ENCODE measurements around the gene DRC3.

The DRC3 gene

DNA sequence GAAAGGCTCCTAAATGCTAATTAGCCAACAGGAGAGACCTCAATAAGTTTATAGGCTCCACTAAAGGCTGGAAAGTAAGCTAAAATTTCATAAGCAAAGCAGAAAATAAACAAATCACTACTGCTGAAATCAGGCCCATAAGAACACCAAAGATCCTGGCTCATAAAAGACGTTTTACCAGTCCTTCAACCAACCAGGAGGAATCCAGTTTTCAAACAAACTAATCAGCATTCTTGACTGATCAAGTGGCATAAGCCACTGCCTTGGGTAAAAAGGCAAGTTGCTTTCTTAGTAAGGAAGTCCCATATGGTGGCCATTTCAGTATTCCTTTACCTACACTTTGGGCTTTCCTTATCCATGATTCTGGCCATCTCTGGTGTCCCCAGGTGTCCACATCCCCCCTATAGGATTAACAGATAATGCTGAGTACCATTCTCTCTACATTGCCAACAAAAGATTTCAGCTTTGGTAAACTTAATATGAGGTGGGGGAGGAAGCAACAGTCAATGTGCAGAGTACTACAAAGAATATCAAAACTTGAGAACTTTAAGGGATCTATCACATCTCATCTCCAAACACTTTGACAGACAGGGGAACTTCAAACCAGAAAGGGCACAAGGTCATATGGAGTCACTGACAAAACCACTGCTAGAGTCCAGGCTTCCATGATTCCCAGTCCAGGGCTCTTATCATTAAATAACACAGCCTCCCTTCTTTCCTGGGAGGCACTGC, 1.8 kb upstream of the DRC3 start:
- FAIRE-seq = no peak

DNA sequence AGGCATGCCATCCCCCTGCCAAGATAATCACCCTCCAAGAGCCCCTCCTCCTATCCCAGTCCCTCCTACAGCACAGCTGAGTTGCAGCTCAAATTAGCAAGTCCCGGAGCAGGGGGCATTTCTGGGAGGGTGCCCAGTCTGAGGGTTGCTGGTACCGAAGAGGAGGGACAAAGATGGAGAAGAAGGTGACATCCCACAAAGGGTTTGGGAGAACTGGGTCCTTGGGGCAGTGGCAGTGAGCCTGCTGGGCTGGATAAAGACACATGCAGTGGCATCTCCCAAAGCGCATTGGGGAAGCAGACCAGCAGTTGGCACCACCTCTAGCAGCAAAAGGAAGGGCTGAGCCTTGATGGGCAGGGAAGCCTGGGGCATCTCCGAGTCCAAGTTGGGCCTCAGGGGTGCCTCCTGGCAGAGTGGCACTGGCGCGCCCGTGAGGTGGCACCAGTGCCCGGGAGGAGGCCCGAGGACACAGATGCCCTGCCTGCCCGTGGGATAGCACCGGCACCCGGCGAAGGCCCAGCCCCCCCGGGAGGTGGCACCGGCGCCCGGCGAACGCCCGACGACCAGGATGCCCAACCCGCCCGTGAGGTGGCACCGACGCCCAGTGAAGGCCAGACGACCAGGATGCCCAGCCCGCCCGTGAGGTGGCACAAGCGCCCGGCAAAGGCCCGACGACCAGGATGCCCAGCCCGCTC, 1.1 kb upstream of the DRC3 start:
- no peak for FAIRE-seq

DNA sequence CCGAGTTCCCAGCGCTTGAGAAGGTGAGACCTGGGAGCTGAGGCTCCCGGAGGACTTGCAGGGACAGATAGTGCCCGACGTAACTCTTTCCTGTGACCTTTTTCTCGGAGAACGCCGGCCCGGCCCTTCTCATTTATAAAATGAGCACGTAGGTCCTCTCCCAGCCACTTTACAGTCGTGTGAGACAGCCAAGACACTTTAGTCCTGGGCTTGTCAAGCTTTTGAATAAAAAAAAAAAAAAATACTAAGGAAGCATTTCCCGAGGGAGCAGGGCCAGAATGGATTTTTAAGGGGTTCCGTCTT, 241 bp downstream of the DRC3 start:
- no peak for FAIRE-seq

DNA sequence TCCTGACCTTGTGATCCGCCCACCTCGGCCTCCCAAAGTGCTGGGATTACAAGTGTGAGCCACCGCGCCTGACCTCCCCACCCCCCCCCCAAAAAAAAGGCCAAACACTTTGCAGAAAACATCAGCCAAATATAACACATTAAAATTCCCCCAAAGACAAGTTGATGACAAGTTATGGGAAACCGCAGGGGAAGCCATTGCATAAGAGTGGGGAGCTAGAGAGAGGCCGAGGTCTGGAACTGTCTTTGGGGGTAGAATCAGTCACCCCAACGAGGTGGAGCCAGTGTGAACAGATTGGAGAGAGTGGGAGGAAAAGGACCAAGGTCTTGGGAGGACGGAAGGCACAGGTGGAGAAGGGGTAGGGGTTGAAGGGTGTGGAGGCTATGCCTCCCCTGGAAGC, 2.8 kb downstream of the DRC3 start:
- FAIRE-seq = no peak

DNA sequence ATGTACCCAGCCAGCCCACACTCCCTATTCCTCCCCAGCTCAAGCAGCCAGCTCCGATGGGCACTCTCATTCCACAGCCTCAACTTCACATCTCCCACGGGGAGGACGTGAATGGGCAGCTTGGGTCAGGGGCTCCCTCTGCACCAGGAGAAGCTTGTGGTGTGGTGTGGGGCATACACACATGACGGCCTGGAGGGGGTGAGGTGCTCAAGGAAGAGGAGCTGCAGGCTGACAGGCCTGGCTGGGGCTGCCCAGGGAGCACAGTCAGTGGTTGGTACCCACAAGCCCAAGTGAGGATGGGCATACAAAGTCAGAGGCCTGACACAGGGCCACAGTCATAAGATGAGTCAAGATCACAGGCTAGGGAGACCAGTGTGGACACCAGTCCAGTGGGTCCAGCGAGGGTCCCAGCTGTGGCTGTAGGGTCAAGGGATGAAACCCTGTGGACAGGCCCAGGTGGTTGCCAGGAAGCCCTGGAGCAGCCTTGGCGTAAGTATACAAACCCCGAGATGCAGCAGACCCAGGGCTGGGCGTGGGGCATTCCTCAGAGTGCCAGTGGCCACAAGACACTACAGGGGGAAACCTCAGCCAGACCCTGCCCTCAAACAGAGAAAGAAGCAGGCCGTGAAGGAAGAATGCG, 4.4 kb downstream of the DRC3 start:
- no peak for FAIRE-seq

DNA sequence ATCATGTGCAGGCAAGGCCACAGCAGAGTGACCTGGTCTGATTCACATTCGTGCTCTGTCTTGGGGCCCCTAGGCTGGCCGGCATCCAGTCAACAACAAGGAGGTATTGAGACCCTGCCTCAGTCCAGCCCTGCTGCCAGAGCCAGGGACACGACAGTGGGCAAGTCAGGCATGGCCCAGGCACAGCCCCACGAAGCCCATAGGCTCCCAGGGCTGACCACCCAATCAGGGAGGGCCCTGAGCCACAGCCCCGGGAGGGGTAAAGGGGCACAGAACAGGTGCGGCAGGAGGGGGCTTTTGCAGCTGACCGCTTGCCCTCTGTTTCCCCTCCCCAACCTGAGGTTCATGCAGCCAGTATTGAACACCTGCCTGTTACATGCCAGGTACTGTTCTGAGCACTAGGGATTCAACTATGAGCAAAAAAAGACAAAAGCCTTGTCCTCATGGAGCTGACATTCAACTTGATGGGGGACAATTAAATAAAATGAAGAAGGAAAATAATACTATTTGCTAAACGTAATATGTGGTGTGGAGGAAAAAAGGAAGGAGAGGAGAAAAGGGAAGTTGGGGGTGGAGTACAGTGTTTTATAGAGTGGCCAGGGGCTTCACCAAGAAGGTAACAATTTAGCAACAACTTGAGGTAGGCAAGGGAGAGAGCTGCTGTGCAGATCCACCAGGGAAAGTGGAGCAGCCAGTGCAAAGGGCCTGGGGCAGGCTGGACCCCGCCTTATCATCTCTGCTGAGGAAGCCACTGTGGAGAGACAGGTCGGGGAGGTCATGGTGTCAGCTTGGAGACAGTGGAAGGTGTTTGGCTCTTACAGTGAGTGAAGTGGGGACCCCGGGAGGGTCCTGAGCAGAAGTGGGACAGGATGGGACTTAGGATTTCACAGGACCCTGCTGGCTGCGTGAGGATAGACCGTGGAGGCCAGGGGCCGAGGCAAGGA, 6.1 kb downstream of the DRC3 start:
- no peak for FAIRE-seq

DNA sequence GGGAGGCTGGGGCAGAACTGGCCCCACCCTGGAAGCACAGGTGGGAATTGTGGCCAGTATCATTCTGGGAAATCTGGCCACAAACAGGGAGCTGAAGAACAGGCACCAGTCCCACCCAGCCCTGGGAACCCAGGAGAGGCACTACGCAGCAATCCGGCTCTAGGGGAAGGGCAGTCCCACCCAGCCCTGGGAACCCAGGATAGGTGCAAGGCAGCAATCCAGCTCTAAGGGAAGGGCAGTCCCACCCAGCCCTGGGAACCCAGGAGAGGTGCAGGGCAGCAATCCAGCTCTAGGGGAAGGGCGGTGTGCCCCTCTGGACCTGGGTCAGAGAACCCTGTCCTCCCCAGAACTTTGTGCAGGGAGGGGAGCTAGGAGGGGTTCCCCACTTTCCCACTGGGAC, 7.1 kb downstream of the DRC3 start:
- no peak for FAIRE-seq

DNA sequence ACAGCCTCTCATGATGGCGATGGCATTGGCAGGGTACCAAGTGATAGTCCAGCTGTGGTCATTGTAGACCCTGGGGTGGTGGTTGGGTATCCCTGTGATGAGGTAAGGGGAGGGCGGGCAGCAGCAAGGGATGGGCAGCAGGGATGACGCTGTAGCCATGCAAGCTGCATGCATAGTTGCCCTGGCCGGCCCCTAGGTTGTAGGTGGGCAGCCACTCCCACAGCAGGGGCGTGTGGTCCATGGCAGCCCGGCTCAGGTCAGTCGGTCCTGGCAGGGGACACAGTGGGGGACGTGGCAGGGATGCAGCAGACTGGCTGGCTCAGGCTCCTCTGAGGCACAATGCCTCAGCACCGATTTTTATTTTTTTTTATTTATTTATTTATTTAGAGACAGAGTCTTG, 8.7 kb downstream of the DRC3 start:
- no peak for FAIRE-seq

DNA sequence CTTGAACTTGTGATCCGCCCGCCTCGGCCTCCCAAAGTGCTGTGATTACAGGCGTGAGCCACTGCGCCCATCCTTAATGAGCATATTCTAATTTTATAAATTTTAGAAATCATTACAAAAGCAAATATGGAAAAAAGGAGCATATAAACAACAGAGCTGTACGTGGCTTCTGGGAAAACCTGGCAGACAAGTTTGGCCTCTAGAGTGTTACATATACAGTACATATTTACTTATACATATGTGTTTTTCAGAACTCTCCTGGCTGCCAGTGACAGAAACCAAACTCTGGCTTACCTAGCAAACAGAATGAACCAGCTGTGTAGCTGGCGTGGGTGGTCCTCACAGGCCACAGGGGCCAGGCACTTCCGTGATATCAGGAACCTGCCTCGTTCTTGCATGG, 10.1 kb downstream of the DRC3 start:
- no peak for FAIRE-seq

DNA sequence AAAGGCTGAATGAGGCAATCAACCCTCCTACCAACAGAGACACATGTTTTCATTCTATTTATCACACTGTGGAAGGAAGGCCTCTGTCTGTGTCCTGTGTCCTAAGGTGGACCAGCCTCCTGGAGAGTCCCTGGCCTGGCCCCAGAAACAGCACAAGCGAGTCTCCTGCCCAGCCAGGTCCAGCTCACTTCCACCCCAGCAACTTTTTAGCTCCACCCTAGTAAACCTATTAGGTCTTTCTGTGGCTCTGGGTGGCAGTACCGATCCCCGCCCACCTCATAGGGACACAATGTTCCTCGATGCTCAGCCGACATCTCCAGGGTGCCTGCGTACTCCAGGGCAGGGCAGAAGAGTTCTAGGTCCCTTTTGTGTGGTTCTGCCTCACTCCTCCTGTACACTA, 10.7 kb downstream of the DRC3 start:
- FAIRE-seq = no peak

DNA sequence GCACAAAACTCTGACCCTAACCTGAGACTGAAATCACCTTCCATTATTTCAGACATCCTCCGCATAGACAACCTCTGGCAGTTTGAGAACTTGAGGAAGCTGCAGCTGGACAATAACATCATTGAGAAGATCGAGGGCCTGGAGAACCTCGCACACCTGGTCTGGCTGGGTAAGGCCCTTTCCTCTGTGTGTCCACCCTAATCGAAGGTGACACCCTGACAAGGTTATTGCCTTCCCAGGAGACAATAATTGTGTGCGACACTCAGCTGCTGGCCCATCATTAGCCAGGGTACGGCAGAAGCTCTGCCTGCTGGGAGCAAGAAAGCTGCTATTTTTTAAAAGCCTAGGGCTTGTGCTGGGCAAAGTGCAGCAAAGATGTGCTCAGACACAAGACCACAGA, 11.1 kb downstream of the DRC3 start:
- no peak for FAIRE-seq

DNA sequence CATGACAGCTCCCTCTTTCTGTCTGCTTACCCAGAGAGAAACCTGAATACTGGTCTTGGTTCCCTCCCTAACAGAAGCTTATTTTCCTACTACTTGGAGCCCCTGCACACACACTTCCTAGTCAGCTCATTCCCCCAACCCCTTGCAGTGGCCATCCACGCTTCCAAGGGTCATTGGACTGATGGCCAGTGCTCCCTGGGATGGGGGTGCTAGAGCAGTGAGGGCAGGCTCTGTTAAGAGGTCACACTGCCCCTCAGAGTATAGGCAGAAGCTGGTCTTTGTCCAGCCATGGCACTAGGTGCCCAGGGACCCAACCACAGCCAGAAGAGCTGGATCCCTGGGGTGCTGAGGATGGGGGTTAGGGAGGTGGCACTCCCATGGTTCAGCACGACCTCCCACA, 12.5 kb downstream of the DRC3 start:
- FAIRE-seq = no peak

DNA sequence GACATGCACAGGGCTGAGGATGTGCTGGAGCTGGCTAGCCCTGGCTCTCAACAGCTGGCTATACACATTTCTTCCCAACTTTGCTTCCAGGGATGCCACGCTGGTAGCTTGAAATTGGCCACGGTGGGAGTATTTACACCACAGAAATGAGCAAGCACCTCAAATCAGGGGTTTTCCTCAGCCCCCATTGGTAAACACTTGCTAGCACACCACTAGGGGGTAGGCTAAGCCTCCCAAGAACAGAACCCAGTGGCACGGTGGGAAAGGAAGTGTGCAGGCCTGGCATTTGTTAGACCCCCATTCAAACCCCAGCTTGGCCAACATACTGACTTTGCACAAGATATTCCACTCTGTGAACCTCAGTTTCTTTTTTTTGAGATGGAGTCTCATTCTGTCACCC, 12.9 kb downstream of the DRC3 start:
- no peak for FAIRE-seq

DNA sequence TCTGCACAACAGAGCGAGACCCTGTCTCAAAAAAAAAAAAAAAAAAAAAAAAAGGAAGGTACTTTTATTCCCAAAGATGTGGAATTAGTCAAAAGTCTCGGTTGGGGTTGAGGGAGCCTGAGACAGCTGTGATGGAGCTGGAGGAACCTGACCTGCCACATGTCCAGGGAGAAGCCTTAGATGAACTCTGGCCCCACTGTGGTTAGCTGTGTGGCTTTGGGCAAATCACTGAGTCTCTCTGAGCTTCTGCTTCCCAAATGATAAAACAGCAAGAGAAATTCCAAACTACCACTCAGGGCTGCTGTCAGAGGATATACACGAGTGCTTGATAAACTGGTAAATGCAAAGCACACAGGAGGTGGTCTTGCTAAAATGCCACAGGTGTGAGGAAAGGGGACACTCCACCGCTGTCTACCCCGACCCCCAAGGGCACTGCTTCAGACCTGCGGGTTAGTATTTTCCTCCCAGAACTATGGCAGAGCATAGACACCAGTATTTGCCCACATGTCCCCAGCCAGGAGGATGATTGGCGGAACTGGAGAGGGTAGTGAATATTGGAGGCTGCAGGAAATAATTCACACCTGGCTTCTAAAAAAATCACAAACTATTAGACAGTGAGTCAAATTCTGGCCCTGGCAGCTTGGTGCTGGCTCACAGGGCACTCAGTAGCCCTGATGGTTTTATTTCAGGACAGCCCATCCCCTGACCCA, 14.7 kb downstream of the DRC3 start:
- no peak for FAIRE-seq

DNA sequence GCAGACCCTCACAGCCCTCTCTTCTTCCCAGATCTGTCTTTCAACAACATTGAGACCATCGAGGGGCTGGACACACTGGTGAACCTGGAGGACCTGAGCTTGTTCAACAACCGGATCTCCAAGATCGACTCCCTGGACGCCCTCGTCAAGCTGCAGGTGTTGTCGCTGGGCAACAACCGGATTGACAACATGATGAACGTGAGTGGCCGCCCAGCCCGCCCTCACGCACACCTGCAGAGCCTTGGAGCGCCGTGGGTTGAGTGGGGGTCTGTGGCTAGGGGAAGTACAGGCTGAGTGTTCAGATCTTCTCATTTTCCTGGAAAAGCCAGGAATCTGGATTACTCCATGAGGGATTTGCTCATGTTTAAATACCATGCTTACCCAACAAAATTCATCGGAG, 15.2 kb downstream of the DRC3 start:
- FAIRE-seq = no peak

DNA sequence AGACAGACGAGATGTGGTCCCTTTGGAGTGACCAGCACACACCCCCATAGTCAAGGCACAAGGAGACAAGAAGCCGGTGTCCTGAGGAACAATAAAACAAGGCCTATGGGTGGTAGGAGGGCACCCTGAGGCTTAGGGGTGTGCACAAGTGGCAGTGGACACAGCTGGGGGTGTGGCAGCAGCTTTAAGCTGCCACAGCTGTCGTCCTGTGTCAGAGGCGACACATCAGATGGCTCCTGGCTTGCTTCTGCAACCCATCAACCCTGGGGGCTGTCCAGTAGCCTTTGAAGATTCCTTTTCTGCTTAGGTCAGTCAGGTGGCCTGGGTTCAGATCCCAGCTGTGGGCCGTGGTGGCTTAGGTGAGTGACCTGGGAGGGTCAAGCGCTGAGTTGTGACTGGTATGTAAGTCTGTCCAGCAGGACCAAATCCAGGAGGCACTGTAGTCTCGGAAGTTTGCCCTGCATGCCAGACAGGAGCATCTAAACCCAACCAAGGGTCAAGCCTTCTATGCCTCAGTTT, 15.8 kb downstream of the DRC3 start:
- FAIRE-seq = no peak

DNA sequence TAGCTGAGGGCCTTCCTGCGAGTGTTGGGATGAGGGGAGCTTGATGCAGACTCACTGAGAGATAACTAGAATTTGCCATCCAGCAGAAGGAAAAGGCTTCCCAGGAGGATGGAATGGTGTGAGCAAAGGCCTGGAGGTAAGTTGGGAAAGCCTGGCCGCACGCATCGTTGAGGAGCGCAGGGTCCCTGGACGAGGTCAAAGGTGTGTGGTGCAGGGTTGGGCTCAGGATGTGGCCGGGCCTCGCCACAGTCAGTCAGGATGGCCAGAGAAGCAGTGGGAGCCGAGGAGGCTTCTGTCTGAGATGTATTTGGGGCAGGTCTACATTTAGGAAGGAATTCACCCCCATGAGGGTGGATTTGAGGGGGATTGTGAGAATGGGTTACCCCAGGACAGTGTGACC, 16.4 kb downstream of the DRC3 start:
- FAIRE-seq = no peak

DNA sequence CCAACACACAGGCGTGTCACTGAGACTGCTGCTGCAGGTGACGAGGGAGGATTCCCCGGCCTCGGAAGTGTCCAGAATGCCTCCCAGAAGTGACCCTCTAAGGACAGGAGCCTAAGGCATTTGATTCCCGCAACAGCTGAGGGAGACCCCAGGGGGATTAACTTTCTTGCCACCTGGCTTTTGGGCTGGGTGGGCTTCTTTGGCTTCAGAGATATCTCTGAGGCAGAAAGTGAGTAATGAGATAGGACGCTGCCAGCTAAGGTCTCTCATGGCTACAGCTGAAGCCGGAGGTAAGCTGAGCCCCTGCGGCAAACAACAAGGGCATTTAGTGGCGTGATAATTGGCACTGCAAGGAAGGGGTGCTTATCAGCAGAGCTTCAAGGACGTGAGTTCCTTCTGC, 17.0 kb downstream of the DRC3 start:
- no peak for FAIRE-seq

DNA sequence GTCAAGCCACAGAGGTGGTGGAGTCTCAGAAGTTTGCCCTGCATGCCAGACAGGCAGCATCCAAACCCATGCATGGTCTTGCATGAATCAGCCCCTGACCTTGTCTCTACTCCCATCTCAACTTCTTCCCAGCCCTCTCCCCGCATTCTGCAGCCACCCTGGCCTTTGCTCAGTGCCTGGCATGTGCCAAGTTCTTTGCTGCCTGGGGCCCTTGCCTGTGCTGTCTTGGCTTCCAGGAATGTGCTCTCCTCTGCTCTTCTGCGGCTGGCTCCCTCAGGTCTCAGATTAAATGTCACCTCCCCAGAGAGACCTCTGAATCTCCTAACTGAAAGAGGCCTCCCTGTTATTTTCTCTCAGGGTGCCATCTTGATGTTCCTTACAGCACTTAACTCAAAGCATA, 17.6 kb downstream of the DRC3 start:
- FAIRE-seq = no peak

DNA sequence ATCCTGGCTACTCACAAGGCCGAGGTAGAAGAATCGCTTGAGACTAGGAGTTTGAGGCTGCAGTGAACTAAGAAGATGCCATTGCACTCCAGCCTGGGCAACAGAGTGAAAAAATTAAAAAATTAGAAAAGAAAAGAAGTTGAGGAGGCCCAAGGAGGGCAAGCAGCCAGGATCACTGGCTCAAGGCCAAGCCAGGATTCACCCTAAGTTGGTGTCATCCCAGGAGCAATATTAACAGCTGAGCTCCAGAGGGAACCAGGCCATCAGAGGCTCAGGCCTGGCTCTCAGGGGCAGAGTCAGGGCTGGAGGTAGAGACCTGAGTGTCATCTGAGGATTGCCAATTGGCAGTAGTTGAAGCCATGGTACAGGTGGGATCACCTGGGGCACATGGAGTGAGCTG, 20.7 kb downstream of the DRC3 start:
- no peak for FAIRE-seq

DNA sequence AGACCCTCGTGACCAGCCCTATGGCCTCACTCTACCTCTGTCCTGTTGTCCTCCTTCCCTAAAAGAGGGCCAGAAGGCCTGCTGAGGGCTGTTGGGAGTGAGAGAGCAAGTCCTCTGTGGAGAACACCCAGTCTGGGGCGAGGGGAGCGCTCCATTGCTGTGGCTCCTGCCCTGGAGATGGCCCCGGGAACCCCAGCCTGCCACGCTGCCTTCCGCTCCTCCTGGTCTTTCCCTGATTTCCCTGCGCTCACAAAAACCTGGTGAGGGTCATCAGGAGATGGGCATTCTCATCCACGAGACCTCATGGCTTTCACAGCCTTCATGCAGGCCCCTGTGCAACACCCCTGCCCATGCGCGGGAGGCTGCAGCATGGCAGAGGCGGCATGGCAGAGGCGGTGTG, 21.2 kb downstream of the DRC3 start:
- FAIRE-seq = no peak

DNA sequence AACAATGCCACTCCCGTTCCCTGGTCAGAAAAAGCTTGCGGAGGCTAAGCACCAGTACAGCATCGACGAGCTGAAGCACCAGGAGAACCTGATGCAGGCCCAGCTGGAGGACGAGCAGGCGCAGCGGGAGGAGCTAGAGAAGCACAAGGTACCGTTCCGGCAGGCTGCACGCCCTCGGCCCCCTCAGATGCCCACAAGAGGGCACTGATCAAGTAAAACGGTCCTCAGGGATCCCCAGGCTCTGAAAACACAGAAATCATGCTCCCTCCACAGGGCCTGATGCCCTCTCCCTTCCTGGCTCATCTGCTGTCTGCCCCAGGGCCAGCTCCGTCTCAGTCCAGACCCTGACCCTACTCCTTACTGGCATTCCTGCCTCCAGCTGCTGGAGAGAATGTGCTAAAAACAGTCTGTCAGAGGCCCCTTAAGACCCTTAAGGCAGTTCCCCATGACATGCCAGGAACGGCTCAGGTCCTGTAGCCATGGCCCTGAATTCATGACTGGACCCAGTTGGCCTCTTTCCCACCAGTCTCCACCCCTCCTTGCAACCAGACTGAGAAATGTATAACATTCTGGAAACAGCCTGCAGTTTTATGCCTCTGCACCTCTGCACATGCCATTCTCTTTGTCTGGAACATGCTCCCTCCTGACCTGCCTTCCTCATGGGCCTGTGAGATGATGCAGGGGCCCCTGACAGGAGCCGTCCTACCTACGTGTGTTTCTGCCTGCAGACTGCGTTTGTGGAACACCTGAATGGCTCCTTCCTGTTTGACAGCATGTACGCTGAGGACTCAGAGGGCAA, 21.8 kb downstream of the DRC3 start:
- FAIRE-seq = no peak

Measured in islet of Langerhans (tissue), 1 donor.